GM12873 (cell line): Measurements from ENCODE around the gene STX11.
A peak's percentile ranks its signal among the peaks of the same experiment; 100 is the strongest.

ENCODE experiments used
- TF ChIP-seq, protein P1 (sequence below): IDR thresholded peaks from 2 replicates; pipeline ENCODE4 v1.5.1; 2012; ENCODE audit warnings: low read depth, mild to moderate bottlenecking, moderate library complexity, low read length, control low read depth; ENCODE audit not compliant: insufficient read depth; ENCODE audit errors: missing control alignments

STX11 gene

DNA sequence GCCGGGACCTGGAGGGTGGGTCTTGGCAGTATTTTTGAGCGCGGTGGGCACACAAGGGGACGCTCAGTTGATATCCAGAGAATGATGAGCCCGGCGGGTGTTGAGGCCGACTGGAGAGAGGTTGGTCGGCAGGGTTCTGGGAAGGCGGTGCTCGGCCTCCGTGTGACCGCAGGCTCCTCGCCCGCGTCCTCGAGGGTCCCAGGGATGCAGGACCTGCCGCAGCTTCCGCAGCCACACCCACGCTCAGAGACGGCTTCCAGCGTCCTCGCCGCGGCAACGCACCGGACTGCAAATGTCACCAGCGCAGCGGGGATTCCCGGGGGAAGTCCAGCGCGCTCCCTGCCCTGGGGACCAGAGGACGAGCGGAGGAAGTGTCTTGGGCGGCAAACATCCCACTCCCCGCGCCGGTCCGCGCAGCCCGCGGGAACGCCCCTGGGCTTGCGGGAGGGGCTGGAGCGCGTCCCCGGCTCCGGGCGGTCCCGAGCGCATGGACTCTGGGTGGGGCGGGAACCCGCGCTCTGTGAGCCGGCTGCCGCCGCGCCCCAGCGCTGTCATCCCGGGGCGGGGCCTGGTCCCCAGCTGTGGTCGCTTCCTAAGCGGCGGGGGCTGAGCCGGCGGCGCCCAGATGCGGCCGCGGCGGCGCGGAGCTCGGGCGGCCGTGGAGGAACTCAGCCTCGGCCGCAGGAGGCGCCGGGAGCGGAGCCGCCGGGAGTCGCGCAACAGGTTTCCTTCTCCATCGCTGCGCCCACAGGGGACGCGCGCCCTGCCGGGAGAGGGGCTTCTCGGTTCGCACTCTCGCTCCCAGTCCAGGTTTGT lies at the start of gene STX11:
STX11 (plus strand) TSS at position 624 of the 816 bp plus-strand sequence. CDS start 36,111 bp downstream, outside the sequence.
- TF ChIP-seq, protein P1, sequence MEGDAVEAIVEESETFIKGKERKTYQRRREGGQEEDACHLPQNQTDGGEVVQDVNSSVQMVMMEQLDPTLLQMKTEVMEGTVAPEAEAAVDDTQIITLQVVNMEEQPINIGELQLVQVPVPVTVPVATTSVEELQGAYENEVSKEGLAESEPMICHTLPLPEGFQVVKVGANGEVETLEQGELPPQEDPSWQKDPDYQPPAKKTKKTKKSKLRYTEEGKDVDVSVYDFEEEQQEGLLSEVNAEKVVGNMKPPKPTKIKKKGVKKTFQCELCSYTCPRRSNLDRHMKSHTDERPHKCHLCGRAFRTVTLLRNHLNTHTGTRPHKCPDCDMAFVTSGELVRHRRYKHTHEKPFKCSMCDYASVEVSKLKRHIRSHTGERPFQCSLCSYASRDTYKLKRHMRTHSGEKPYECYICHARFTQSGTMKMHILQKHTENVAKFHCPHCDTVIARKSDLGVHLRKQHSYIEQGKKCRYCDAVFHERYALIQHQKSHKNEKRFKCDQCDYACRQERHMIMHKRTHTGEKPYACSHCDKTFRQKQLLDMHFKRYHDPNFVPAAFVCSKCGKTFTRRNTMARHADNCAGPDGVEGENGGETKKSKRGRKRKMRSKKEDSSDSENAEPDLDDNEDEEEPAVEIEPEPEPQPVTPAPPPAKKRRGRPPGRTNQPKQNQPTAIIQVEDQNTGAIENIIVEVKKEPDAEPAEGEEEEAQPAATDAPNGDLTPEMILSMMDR = no peak

DNA sequence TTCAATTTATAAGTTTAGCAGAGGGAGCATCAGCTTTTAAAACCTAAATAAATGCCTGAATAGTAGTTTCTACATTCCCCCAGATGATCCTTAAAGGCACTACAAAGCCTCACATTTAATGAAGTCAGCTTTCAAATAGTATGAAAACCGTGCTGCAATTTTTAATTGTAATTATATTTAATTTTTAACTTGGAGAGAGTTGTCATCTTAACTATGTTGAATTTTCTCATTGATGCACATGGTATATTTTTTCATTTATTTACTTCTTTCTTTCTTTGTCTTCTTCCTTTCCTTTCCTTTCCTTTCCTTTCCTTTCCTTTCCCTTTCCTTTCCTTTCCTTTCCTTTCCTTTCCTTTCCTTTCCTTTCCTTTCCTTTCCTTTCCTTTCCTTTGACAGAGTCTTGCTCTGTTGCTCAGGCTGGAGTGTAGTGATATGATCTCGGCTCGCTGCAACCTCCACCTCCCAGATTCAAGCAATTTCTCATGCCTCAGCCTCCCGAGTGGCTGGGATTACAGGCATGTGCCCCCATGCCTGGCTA lies 47.2 kb upstream of the STX11 start:
- TF ChIP-seq, protein P1 = no peak

DNA sequence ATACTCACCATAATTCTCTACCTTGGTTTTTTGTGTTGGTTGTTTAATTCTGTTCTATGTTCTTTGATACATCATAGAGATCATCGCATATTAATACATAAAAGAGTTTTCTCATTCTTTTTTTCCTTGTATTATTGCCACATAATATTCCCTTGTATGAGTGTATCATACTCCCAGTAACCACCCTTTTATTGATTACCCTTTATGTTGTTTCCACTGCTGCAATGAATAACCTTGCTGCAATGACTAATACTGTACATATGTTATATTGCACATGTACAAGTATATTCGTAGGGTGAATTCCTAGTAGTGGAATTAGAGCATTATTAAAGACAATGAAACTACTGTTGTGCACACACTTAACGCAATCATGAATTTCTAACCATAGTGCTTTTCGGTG lies 45.8 kb upstream of the STX11 start:
- TF ChIP-seq, protein P1 = no peak

DNA sequence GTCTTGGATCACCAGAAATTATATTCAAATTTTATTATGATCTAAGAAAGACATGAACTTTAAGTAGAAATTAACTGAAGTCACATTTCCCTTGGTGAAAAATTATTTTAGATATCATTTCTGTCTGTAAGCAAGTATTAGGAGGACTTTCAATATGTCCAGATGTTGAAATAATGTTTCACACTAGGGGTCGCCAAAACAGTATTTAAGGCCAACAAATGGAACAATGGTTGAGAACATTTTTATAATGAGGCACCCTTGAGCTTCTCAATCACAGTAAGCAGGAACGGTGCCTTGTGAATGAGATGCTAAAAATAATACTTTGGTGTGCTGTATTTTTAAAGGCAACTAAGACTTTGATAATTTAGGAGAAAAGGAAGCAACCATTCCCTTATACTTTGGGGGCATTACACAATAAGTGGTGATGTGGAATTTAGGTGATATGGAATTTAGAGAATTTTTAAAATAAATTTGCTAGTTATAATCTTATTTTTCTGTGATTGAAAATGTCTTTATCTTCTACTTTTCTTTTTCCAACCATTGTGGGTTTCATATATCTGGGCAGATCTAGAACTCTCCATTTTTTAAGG lies 45.3 kb upstream of the STX11 start:
- TF ChIP-seq, protein P1 = peak; percentile 65

GRCh38 chr6:144106206-144106605 lies 44.1 kb upstream of the STX11 start:
- TF ChIP-seq, protein P1 = no peak

DNA sequence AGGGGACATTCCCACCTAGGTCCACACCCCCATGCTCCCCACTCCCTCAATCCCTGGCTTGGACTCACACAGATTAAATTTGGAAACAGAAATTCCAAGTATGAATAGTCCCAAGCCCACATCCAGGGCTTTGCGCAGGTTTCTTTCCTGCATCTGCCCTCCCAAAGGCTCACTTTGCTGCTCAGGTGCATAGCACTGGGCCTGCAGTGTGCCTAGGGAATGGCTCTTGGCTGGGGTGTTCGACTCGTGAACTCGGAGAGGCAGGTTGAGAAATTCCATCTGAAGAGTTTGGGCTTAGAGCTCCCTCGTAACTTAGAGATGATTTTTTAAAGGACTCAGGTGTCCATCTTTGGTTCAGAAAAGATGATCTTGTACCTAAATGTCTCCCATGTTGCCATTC lies 40.1 kb upstream of the STX11 start:
- TF ChIP-seq, protein P1 = no peak

DNA sequence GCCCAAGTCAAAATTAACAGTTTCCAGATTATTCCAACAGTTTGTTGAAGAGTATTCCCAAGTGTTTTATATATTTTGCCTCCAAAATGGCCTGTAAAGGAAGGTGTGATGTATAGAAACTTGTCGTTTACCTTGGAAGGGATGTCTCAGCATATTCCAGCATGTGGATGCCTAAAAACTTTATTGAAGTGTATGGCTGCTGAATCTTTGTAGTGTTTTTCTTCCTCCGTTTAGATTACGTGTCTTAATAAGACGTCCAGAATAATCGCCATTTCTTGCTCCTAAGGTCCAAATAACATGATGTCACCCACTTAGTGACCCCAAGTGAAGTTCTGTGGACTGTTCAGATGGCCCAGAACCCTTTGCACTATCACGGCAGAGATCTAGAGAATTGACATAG lies 37.0 kb upstream of the STX11 start:
- TF ChIP-seq, protein P1 = no peak
